Urothelium cell line (cell line): ENCODE results near the gene MIA2.

Experiments
- DNase-seq: peaks from one replicate; pipeline ENCODE4 v3.0.0; 2011; ENCODE audit warnings: low spot score, mixed read lengths
- FAIRE-seq: peaks from 2 replicates; lab custom pipeline; 2011; peaks lifted over from hg19 to GRCh38; lab: Jason Lieb, UNC

Gene MIA2

DNA sequence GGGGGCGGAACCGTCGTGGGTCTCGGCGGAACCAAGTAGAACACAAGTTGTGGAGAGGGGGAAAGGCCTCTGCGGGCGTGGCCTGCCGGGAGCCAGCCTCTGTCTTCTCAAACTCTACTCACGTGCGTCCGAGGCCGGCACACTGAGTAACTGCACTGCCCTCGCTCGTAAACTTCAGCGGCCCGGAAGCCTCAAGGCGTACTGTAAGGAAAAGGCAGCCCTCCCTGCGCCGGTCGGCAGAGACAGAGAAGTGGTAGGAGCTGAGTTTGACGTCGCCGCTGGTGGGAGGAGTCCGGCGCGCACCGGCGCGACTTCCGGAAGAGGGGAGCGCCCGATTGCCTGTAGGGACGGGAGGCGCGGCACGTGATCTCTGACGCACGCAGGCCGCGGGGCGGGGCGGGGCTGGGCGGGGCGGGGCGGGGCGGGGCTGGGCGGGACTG lies 198.5 kb downstream of the MIA2 start, which contains the start of gene FBXO33:
Gene FBXO33, minus strand, starts transcription at position 255 of the 440 bp plus-strand sequence. CDS start 271 bp downstream, outside the sequence.
- FAIRE-seq (peak; percentile 80), DNase-seq (peak; percentile 97)

DNA sequence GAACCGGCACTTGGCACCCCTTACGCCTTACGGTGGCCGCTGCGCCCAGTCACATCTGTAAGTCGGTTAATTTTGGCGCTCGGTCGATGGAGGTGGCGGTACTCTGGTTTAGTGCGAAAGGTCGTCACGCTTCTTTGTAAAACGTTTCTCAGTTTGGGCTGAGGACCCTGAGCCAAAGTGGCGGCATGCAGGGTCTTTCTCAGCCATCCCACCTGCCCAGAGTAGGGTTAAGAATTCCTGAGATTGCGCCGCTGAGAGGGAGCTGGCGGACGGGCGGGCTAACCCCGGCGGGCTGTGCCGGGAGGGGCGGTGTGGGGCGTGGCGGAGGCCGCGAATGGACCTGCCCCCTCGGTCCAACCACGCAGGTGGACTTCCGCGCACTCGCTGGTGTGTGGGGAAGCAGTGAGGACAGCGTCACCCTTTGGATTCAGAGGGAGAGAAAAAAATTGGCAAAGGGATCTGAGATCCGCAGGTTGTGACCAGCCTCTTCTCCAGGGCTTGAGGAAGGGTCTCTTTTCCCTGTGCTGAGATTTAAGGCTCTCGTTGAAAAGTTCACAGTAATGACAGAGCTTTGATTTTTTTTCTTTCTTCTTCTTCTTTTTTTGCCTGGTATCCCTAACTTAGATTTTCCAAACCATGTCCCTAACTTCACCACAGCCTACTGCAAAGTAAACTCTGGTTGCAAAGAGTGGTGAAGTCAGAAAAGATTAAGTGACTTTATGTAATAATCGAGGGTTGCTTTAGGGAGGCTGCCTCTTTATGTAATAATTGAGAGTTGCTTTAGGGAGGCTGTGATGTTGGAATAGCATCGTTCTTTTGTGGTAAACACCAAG lies 199.1 kb downstream of the MIA2 start:
- DNase-seq (peak; percentile 92), FAIRE-seq (peak; percentile 96)

- FAIRE-seq (no peak), DNase-seq (no peak)
These were observed 199.7 kb downstream of the MIA2 start for GRCh38 chr14:39433452-39433813.

- DNase-seq (no peak), FAIRE-seq (no peak)
These were observed 200.7 kb downstream of the MIA2 start for GRCh38 chr14:39434401-39434800.

DNA sequence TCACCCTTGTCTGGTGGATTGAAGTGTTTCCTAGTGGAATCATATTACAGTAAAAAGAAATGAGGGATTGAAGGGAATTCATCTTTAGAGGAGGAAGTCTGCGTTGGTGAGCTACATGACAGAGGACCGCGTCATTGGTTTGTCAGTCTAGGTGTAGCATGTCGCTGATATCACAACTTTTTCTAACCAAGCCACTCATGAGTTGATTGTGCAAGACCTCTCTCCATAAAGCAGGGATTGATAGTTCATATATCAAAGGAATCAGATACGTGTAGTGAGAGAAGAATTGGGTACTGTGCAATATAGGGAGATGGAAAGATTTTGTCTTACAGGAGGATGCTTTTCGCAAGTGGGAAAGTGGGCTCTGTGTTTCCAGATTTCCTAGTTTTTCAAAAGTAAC lies 201.5 kb downstream of the MIA2 start:
- DNase-seq (no peak), FAIRE-seq (no peak)
